ENCODE data around the gene FANCG.

FANCG gene

GRCh38 chr9:35079426-35080341 is at the start of gene FANCG:
FANCG (minus strand) TSS chr9:35079942; CDS start chr9:35079524, 418 bp downstream.
- DNase-seq = peak; percentile 94

GRCh38 chr9:35116898-35117551 is 37.3 kb upstream of the FANCG start:
- peak; percentile 89 for DNase-seq

- DNase-seq = no peak
Measured at GRCh38 chr9:35116539-35116897, 36.8 kb upstream of the FANCG start.

- peak; percentile 97 for DNase-seq
Measured at GRCh38 chr9:35115680-35116538, 36.2 kb upstream of the FANCG start, which contains the start of gene ATOSB. ATOSB (minus strand) TSS chr9:35115862; CDS start chr9:35108274, 7,588 bp downstream.

- no peak for DNase-seq
Measured at GRCh38 chr9:35114840-35115628, 35.3 kb upstream of the FANCG start.

- peak; percentile 87 for DNase-seq
Measured at GRCh38 chr9:35114113-35114839, 34.5 kb upstream of the FANCG start.

- DNase-seq = no peak
Measured at GRCh38 chr9:35112257-35113020, 32.7 kb upstream of the FANCG start.

- peak; percentile 96 for DNase-seq
Measured at GRCh38 chr9:35111001-35111933, 31.5 kb upstream of the FANCG start.

GRCh38 chr9:35110327-35110761 is 30.6 kb upstream of the FANCG start:
- no peak for DNase-seq

- no peak for DNase-seq
Measured at GRCh38 chr9:35108946-35109575, 29.3 kb upstream of the FANCG start.

- DNase-seq = no peak
Measured at GRCh38 chr9:35108461-35108860, 28.7 kb upstream of the FANCG start.

- DNase-seq = no peak
Measured at GRCh38 chr9:35107297-35108290, 27.9 kb upstream of the FANCG start.

- no peak for DNase-seq
Measured at GRCh38 chr9:35106343-35106730, 26.6 kb upstream of the FANCG start.

GRCh38 chr9:35105571-35106342 is 26.0 kb upstream of the FANCG start:
- DNase-seq = no peak

- no peak for DNase-seq
Measured at GRCh38 chr9:35105126-35105525, 25.4 kb upstream of the FANCG start.

- DNase-seq = no peak
Measured at GRCh38 chr9:35104586-35104985, 24.8 kb upstream of the FANCG start.

GRCh38 chr9:35103660-35104191 is 24.0 kb upstream of the FANCG start:
- DNase-seq = no peak

All from NCI-H2029 (cell line).